H1 (cell line): Measurements from ENCODE around the gene KCNJ3. TPM values are rescaled to one million over a fixed set of nuclear protein-coding genes. Genes with fewer than 3 reads are reported as not detected.

Experiments used
- CTCF ChIA-PET: fragments of 300-600 bp; sonication (Branson Sonifier 250); formaldehyde crosslinking; loops from one replicate; lab custom pipeline; 2021; ENCODE audit not compliant: partially characterized antibody; lab: Charles Lee
- POLR2A ChIA-PET: fragments of 300-600 bp; sonication (Branson Sonifier 250); formaldehyde crosslinking; loops from one replicate; lab custom pipeline; 2021; ENCODE audit warnings: inconsistent platforms; ENCODE audit not compliant: partially characterized antibody; lab: Charles Lee
- DNase-seq, 2 experiments: peaks; one replicate each; pipeline versions ENCODE4 v3.0.0 to v3.0.0-alpha.2; 2010 to 2022; ENCODE audit warnings: low spot score in 2 of 2, low read depth in 1 of 2, mixed read lengths in 1 of 2
- FAIRE-seq: peaks from 2 replicates; lab custom pipeline; 2011; peaks lifted over from hg19 to GRCh38; lab: Jason Lieb, UNC
- H2AFZ ChIP-seq: 2 replicates; pipeline ENCODE4 v1.8.1; 2012; ENCODE audit warnings: low read length, inconsistent platforms
- H2AK5ac ChIP-seq: 2 replicates; pipeline ENCODE4 v1.6.1; 2013; ENCODE audit warnings: low read depth, low read length
- H2BK120ac ChIP-seq: replicated peaks from 2 replicates; pipeline ENCODE3; 2013; ENCODE audit warnings: low read depth, low read length, inconsistent platforms
- H2BK12ac ChIP-seq: 2 replicates; pipeline ENCODE4 v1.6.1; 2013; ENCODE audit warnings: low read depth, low read length
- H2BK15ac ChIP-seq: 2 replicates; pipeline ENCODE4 v1.6.1; 2013; ENCODE audit warnings: low read length
- H2BK20ac ChIP-seq: 2 replicates; pipeline ENCODE4 v1.6.1; 2013; ENCODE audit warnings: low read length
- H2BK5ac ChIP-seq: 2 replicates; pipeline ENCODE4 v1.6.1; 2013; ENCODE audit warnings: low read depth, low read length
- H3K14ac ChIP-seq: 2 replicates; pipeline ENCODE4 v1.6.1; 2013; ENCODE audit warnings: inconsistent platforms; ENCODE audit not compliant: insufficient read length
- H3K18ac ChIP-seq: 2 replicates; pipeline ENCODE4 v1.6.1; 2013; ENCODE audit warnings: low read length; ENCODE audit errors: extremely low read depth
- H3K23ac ChIP-seq: 2 replicates; pipeline ENCODE4 v1.6.1; 2013; ENCODE audit warnings: inconsistent platforms; ENCODE audit not compliant: insufficient read length
- H3K23me2 ChIP-seq: 2 replicates; pipeline ENCODE4 v1.6.1; 2013; ENCODE audit warnings: low read depth, low read length
- H3K27ac ChIP-seq: 2 replicates; pipeline ENCODE4 v1.6.1; 2011; ENCODE audit warnings: low read depth, low read length, inconsistent platforms
- H3K27me3 ChIP-seq, 4 experiments: replicated peaks in 1 of 4; 1 replicate in 1 of 4; 2 replicates in 3 of 4; pipeline versions ENCODE4 v1.6.1 to v1.8.1; 2011 to 2013; ENCODE audit warnings: low read length in 3 of 4, mild to moderate bottlenecking in 3 of 4, inconsistent platforms in 2 of 4, mixed read lengths in 2 of 4, moderate library complexity in 1 of 4; ENCODE audit not compliant: control insufficient read depth in 3 of 4, insufficient read depth in 3 of 4; ENCODE audit errors: extremely low read depth in 1 of 4
- H3K36me3 ChIP-seq, 4 experiments: 2 replicates each; pipeline versions ENCODE4 v1.6.1 to v1.8.1; 2011 to 2013; ENCODE audit warnings: mild to moderate bottlenecking in 4 of 4, low read length in 3 of 4, moderate library complexity in 2 of 4, control low read depth in 1 of 4, inconsistent platforms in 1 of 4; ENCODE audit not compliant: insufficient read depth in 4 of 4, control insufficient read depth in 2 of 4
- H3K4ac ChIP-seq: replicated peaks from 2 replicates; pipeline ENCODE3; 2013; ENCODE audit warnings: low read length, low read depth, mixed read lengths, inconsistent platforms; ENCODE audit not compliant: insufficient read length
- H3K4me1 ChIP-seq, 4 experiments: replicated peaks in 1 of 4; 1 replicate in 1 of 4; 2 replicates in 3 of 4; pipeline versions ENCODE4 v1.6.1 to v1.8.1; 2011 to 2013; ENCODE audit warnings: low read length in 3 of 4, inconsistent platforms in 2 of 4, mixed read lengths in 1 of 4; ENCODE audit not compliant: insufficient read depth in 4 of 4, control insufficient read depth in 3 of 4
- H3K4me2 ChIP-seq, 2 experiments: 2 replicates each; pipeline versions ENCODE4 v1.6.1 to v1.8.1; 2011 to 2013; ENCODE audit warnings: low read depth in 2 of 2, low read length in 2 of 2, control low read depth in 1 of 2, inconsistent platforms in 1 of 2, mild to moderate bottlenecking in 1 of 2; ENCODE audit not compliant: insufficient read depth in 1 of 2
- H3K4me3 ChIP-seq, 4 experiments: fragments of 200-600, 300-600 bp in 1 of 4; sonication (generic), shearing (Covaris generic), sonication (Bioruptor Twin) in 1 of 4; 2 replicates each; pipeline versions ENCODE4 v1.5.1 to v1.8.1; 2011 to 2016; ENCODE audit warnings: low read length in 4 of 4, low read depth in 3 of 4, control low read depth in 2 of 4, inconsistent platforms in 2 of 4, mild to moderate bottlenecking in 2 of 4, mixed read lengths in 1 of 4, moderate library complexity in 1 of 4; ENCODE audit not compliant: insufficient read depth in 2 of 4; ENCODE audit errors: extremely low read depth in 1 of 4
- H3K56ac ChIP-seq: replicated peaks from 2 replicates; pipeline ENCODE3; 2013; ENCODE audit warnings: low read depth, mild to moderate bottlenecking, mixed read lengths, low read length, inconsistent platforms; ENCODE audit not compliant: insufficient read length
- H3K79me1 ChIP-seq: 2 replicates; pipeline ENCODE4 v1.6.1; 2013; ENCODE audit warnings: low read depth, low read length, control low read depth
- H3K79me2 ChIP-seq, 2 experiments: 2 replicates each; pipeline versions ENCODE4 v1.6.1 to v1.8.1; 2012 to 2013; ENCODE audit warnings: low read length in 2 of 2, mild to moderate bottlenecking in 2 of 2, inconsistent platforms in 1 of 2; ENCODE audit not compliant: insufficient read depth in 2 of 2, control insufficient read depth in 1 of 2
- H3K9ac ChIP-seq, 4 experiments: replicated peaks in 1 of 4; 1 replicate in 1 of 4; 2 replicates in 3 of 4; pipeline versions ENCODE4 v1.6.1 to v1.8.1; 2011 to 2013; ENCODE audit warnings: low read depth in 3 of 4, low read length in 3 of 4, control low read depth in 2 of 4, mild to moderate bottlenecking in 2 of 4, moderate library complexity in 2 of 4, inconsistent platforms in 1 of 4; ENCODE audit errors: extremely low read depth in 1 of 4
- H3K9me3 ChIP-seq, 2 experiments: 2 replicates each; pipeline versions ENCODE4 v1.6.1 to v1.8.1; 2012 to 2013; ENCODE audit warnings: mild to moderate bottlenecking in 2 of 2, moderate library complexity in 2 of 2, control low read depth in 1 of 2, inconsistent platforms in 1 of 2, low read depth in 1 of 2, low read length in 1 of 2, mixed read lengths in 1 of 2; ENCODE audit not compliant: insufficient read depth in 2 of 2
- H4K20me1 ChIP-seq, 2 experiments: replicated peaks in 1 of 2; 2 replicates each; pipeline versions ENCODE3 to v1.8.1; 2011 to 2013; ENCODE audit warnings: inconsistent platforms in 2 of 2, low read length in 2 of 2, mild to moderate bottlenecking in 1 of 2; ENCODE audit not compliant: insufficient read depth in 2 of 2, control insufficient read depth in 1 of 2
- H4K5ac ChIP-seq: 2 replicates; pipeline ENCODE4 v1.6.1; 2013; ENCODE audit warnings: low read length, low read depth, mixed read lengths, inconsistent platforms; ENCODE audit not compliant: insufficient read length
- H4K8ac ChIP-seq: 2 replicates; pipeline ENCODE4 v1.8.0; 2013; ENCODE audit warnings: mild to moderate bottlenecking, moderate library complexity, low read length, inconsistent platforms; ENCODE audit not compliant: insufficient read depth; ENCODE audit errors: extremely low read depth
- H4K91ac ChIP-seq: replicated peaks from 2 replicates; pipeline ENCODE3; 2013; ENCODE audit warnings: low read length, mixed read lengths, inconsistent platforms; ENCODE audit not compliant: insufficient read length
- CHD1 ChIP-seq: IDR thresholded peaks from 2 replicates; pipeline ENCODE4 v1.6.1; 2012; ENCODE audit warnings: low read depth, low read length, improper control_type of control experiment
- GABPA ChIP-seq: IDR thresholded peaks from 2 replicates; pipeline ENCODE4 v1.6.1; 2011; ENCODE audit warnings: mild to moderate bottlenecking, low read length, moderate library complexity, borderline replicate concordance; ENCODE audit not compliant: insufficient read depth
- NANOG ChIP-seq: IDR thresholded peaks from 2 replicates; pipeline ENCODE4 v1.6.1; 2011; ENCODE audit warnings: low read length, low read depth, mild to moderate bottlenecking, inconsistent platforms; ENCODE audit not compliant: insufficient read depth, poor library complexity, severe bottlenecking
- YY1 ChIP-seq: IDR thresholded peaks from 2 replicates; pipeline ENCODE4 v1.6.1; 2011; ENCODE audit warnings: low read depth, mild to moderate bottlenecking, low read length
- WGBS, 2 experiments: shearing (Covaris generic) in 1 of 2; methylation state at CpG; one replicate each; pipeline versions ENCODE4 v1.1.6 to v1.1.7; 2013 to 2015; ENCODE audit warnings: low lambda C conversion rate in 2 of 2, mixed read lengths in 2 of 2, inconsistent platforms in 1 of 2, low coverage in 1 of 2, missing lambda C conversion rate in 1 of 2; ENCODE audit not compliant: insufficient replicate concordance in 2 of 2, insufficient coverage in 1 of 2, insufficient read length in 1 of 2; ENCODE audit errors: extremely low coverage in 1 of 2, missing lambda C conversion rate in 1 of 2; 5-methylcytosine and 5-hydroxymethylcytosine counted together
- polyA plus RNA-seq, 7 experiments: library from polyadenylated mRNA; depleted of rRNA in 3 of 7; stranded (reverse) in 5 of 7; unstranded in 2 of 7; fragments of >200 nt in 5 of 7; fragments of 200-250 nt in 2 of 7; gene quantifications; 1 replicate in 5 of 7; 2 replicates in 1 of 7; 4 replicates in 1 of 7; pipeline versions ENCODE4 v1.2.1 to v1.2.3, GENCODE V29; 2011 to 2013; ENCODE audit warnings: missing spikeins in 2 of 7, mixed read lengths in 2 of 7
- total RNA-seq: library from RNA; stranded (reverse); fragmentation: NEBNext Ultra II Directional; extraction: Animal tissue kit (Norgen Biotek cat#: 25700); gene quantifications from 2 replicates; pipeline ENCODE4 v1.2.1, GENCODE V29; 2021

KCNJ3 gene
- total and polyA plus RNA-seq, 2 of the 8 experiments (the other 6 are each of a cell fraction or from before 2014, with no cell fraction given) = 0.11 to 0.50 TPM

DNA sequence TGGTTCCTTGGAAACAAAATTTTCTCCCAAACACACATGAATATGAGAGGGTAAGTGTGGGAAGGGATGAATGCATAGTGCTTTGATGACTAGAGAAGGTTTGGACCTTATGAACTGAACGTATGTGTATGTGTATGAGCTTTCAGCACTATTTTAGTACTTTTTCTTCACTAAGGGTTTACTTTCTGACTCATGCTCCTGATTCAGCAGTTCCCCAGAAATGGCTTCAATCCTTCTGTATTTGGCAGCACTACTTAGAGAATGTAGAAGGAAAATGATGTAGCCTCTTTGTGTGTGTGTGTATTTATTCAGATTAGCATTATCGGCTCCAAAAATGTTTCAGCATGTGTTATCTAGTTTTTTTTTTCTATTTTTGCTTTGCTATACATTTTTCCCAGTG is 22.2 kb downstream of the KCNJ3 start:
- Histone ChIP-seq H3K4me1 (no peaks in the 10 kb centered on the region), H3K14ac (no peak overlapping the region), H3K79me1 (no peaks in the 10 kb centered on the region), H3K4me2 (no peak overlapping the region), H2AK5ac (no peak overlapping the region), H2AFZ (no peak overlapping the region), H3K23ac (no peak overlapping the region), H3K4me3 (no peak overlapping the region), H4K8ac (no peak overlapping the region), H2BK120ac (no peak overlapping the region), H3K23me2 (no peaks in the 10 kb centered on the region), H3K27me3 (no peaks in the 10 kb centered on the region), H4K91ac (no peak overlapping the region), H3K4ac (no peak overlapping the region), H4K20me1 (no peaks in the 10 kb centered on the region), H3K36me3 (no peaks in the 10 kb centered on the region), H3K18ac (no peak overlapping the region), H3K27ac (no peak overlapping the region), H4K5ac (no peak overlapping the region), H3K9ac (no peak overlapping the region), H3K9me3 (no peaks in the 10 kb centered on the region), H3K79me2 (no peaks in the 10 kb centered on the region), H2BK5ac (no peak overlapping the region), H2BK15ac (no peak overlapping the region), H2BK20ac (no peak overlapping the region), H2BK12ac (no peak overlapping the region), H3K56ac (no peak overlapping the region)
- TF ChIP-seq YY1 = no peak
- TF ChIP-seq GABPA = no peak
- TF ChIP-seq CHD1 = no peak
- TF ChIP-seq NANOG = no peak
- ChIA-PET POLR2A (no interaction called here), CTCF (no interaction called here)
- WGBS, 2 experiments = 88% methylated on average over 2 of the region's 2 CpGs; no CpG with 5 or more reads in 1 of the 2 experiments
- no peak for DNase-seq
- FAIRE-seq = no peak
